Measurements from ENCODE around the gene PLS1.
"Not testable (repeated sequence)": the region's sequence is repeated elsewhere in the genome, so short reads cannot be mapped to it uniquely, and the experiment has no call there.

Gene PLS1

GRCh38 chr3:142595581-142595950, 627 bp upstream of the PLS1 start:
- no peak for DNase-seq (ENCODE audit: low read depth)

DNA sequence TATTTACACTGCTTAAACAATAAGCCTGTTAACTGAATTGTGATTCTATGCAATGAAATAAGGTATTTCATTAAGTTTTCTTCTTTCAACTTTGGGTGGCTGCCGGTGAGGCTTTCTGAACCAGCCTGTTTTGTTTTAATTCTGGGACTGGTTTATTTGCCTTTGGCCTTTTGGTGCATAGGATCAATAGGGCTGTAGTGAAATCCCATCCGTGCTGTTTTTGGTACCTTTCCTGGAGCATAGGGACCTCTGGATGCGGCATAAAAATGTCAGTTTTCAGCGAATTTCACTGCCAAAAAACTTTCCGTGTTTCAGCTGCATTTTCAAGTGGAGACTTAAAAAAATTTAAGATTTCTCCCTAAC, 514 bp downstream of the PLS1 start:
- DNase-seq (ENCODE audit: low read depth): no peak

DNA sequence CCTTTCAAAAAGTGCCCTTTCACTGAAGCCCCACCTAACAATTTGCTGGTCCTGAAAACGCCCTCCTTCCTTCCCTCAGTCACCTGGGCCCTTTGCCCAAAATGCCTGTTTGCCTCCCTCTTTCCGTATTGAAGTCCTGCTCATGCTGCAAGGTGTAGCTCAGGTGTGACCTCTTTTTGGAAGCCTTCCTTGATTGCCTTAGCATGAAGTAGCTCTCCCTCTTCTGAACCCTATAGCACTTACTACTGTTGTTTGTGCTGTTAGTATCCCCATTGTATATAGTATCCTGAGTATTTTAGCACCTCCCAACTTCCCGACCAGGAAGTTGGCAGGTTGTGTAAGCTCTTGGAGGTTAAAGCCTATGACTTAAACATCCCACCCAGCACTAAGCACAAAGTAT, 1.7 kb downstream of the PLS1 start:
- DNase-seq (ENCODE audit: low read depth): no peak

DNA sequence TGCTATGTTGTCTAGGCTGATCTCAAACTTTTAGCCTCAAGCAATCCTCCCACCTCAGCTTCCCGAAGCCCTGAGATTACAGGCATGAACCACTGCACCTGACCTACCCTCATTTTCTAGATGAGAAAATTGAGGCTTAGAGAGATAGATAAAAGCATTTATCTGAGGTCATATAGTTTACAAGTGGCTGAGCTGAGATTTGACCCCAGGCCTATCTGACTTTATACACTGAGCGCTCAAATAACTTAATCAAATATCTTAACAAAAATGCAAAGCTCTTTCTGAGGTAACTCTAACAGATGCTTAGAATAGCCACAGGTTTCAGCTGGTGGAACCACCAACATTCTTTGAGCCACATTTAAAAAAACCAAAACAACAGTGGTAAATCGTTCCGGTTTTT, 5.5 kb downstream of the PLS1 start:
- DNase-seq (ENCODE audit: low read depth): no peak

GRCh38 chr3:142602619-142603385, 6.6 kb downstream of the PLS1 start:
- DNase-seq (ENCODE audit: low read depth): no peak

GRCh38 chr3:142603386-142603705, 7.2 kb downstream of the PLS1 start:
- not testable (repeated sequence) for DNase-seq (ENCODE audit: low read depth)

- DNase-seq (ENCODE audit: low read depth): no peak
These were observed 8.7 kb downstream of the PLS1 start for GRCh38 chr3:142604940-142605339.

- DNase-seq (ENCODE audit: low read depth): no peak
These were observed 12.4 kb downstream of the PLS1 start for GRCh38 chr3:142608631-142609030.

DNA sequence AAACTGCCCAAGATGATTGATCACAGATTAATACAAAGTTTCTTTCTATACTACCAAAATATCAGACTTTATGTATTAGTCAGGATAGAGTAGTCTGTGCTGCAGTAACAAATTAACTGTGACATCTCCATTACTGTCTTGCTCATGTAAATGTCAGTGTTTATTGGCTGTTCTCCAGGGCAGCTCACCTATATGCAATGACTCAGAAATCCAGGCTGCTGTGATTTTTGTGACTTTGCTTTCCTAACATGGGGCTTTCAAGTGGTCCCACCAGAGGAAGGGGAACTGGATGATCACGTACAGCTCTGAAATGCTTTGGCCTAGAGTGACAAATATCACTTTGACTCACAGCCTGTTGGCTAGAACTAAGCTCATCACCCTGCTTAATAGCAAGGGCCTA, 12.9 kb downstream of the PLS1 start:
- DNase-seq (ENCODE audit: low read depth): no peak

DNA sequence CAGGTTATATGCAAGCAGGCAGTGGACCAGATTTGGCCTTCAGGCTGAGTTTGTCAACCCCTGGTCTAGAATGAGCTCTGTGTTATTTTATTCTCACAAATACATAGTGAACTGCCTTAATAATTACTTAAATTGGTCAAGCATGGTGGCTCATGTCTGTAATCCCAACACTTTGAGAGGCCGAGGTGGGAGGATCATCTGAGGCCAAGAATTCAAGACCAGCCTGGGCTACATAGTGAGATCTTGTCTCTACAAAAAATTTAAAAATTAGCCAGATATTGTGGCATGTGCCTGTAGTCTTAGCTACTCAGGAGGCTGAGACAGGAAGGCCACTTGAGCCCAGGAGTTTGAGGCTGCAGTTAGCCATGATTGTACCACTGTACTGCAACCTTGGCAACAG, 15.0 kb downstream of the PLS1 start:
- no peak for DNase-seq (ENCODE audit: low read depth)

- DNase-seq (ENCODE audit: low read depth): no peak
These were observed 17.3 kb downstream of the PLS1 start for GRCh38 chr3:142613491-142613890.

DNA sequence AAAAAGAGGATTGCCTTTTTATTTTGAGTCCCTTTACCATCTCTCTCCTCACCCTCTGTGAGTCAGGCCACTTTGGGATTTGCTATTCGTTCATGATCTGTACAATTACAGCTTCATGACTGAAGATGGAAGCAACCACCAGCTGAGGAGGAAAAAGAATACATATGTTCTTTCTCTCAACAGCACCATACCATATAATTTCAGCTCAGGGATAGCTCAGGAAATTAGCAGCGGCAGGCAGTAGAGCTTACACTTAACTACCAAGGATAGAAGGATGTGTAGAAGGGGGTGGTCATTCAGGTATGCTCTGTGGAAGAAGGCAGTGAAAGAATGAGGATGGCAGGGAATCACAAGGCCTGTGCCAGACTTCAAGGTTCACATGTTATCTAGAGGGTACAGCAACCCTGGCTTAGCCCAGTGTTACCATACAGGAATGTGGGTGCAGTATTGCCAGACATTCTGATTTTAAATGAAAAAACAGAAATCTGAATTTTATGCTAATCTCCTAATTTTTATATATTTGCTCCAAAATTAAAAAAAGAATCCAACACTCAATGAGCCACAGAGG, 17.9 kb downstream of the PLS1 start:
- DNase-seq (ENCODE audit: low read depth): no peak

DNA sequence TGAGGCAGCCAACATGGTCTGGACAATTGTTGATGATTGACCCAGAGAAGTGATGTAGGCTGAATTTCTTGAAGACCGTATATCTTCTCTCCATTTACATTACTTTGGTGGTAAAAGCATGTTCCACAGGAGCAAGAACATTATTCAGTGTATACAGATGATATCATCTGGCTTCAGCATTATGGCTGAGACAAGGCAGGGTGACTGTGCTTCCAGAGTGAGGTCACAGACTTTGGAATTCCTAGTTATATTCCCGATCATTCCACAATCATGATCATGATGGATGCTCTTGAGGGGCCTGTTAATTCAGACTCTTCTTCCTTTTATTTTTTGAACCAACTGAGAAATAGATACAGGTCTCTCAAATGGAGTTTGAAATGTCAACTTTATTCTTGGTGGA, 19.0 kb downstream of the PLS1 start:
- DNase-seq (ENCODE audit: low read depth): no peak

GRCh38 chr3:142618917-142619461, 22.8 kb downstream of the PLS1 start:
- no peak for DNase-seq (ENCODE audit: low read depth)

DNA sequence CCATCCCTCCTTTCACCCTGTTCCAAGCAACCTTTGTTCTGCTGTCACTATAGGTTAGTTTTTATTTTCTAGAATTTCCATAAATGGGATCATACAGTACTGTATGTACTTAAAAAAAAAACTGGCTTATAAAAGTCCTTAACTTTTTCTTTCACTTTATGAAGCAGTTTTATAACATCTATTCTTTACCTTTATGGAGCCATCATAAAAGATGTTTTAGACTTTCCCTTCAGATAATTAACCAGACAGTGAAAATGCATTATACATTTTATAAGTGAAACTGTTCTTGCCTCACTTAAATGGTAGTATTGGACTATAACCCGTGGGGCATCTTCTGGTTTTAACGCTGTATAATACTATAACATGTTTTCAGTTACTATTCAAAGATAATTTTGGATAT, 26.2 kb downstream of the PLS1 start:
- no peak for DNase-seq (ENCODE audit: low read depth)

- DNase-seq (ENCODE audit: low read depth): no peak
These were observed 27.0 kb downstream of the PLS1 start for GRCh38 chr3:142623194-142623593.

DNA sequence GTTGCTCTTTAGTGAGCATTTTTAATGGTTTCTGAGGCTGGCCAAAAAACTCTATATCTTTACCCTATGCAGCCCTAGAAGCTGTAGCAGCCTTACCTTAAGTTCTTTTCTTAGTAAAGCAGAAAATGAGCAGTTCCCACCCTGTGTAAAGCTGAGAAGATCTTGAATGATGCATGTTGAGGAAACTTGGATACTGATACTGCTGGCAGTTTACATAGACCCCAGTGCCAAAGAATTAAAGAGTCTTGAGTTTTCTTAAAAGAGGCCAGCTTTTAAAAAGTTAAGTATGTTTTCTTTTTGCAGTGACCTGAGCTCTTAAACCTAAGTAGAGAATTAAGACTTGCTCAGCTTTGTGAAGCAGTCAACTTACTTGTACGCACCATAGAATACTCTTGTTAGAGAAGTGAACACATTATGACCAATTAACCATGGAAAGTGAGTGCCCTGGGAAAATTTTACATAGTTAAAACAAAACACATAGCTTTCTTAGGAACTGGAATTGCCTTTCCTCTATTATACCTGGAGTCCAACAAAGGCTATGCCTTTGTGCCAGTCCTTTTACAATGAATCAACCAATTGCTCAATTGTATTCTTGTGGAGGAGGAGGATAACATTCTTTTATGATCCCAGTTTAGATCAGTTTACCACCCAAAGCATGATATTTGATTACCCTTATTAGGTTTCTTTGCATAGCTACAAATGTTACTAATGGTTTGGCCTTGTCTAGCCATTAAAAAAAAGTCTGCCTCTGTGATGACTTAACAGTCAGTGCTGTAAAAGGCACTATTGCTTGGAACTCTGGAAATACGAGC, 28.4 kb downstream of the PLS1 start:
- DNase-seq (ENCODE audit: low read depth): no peak

DNA sequence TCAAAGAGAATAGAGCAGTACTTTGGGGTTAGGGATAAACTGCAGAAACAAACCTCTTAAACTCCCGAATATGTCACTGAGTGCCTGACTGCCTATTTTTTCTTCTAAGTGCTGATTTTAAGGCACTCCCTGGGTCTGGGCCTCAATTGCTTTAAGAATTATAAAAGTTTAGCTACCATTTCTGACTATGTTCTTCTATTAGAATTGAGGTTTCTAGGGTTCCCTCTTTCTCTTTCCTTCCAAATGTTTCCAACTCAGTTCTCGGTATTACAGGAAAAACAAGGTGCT, 28.9 kb downstream of the PLS1 start:
- DNase-seq (ENCODE audit: low read depth): no peak

DNA sequence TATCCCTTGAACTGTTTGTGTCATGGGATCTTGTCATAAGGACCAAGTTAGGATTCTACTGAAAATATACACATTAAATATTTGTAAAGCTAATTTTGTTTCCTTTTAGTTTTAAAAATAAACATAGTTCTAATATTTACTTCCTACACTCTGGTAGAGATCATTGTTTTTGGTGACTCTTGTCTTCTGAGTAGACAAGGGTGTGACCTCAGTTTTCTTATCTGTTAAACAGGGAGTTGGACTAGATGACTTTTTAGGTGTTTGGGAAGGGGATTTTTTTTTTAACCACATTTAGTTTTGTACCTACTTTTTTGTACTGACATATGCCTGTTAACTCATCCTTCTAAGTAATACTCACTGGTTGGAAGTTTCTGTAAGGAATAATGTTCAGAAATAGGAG, 30.8 kb downstream of the PLS1 start:
- no peak for DNase-seq (ENCODE audit: low read depth)

GRCh38 chr3:142628801-142629200, 32.6 kb downstream of the PLS1 start:
- DNase-seq (ENCODE audit: low read depth): no peak

- no peak for DNase-seq (ENCODE audit: low read depth)
These were observed 36.9 kb downstream of the PLS1 start for GRCh38 chr3:142633073-142633472.

- no peak for DNase-seq (ENCODE audit: low read depth)
These were observed 39.9 kb downstream of the PLS1 start for GRCh38 chr3:142636050-142636449.

DNA sequence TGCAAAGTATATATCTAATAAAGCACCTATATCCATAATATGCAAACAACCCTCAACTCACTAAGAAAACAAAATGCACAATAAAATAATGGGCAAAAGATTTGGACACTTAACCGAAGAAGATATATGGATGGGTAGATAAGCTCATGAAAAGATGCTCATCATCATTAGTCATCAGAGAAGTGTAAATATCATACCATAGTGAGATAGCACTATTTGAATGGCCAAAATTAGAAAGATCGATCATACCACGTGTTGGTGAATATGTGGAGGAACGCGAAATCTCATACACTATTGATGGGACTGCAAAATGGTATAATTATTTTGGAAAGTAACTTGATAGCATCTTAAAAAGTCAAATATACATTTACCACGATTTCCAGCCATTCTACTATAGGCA, 40.5 kb downstream of the PLS1 start:
- no peak for DNase-seq (ENCODE audit: low read depth)
